ENCODE results near the gene ING4. TPM values are rescaled to one million over a fixed set of nuclear protein-coding genes. Genes with fewer than 3 reads are reported as not detected.
A peak's percentile ranks its signal among the peaks of the same experiment; 100 is the strongest.
"Not testable (repeated sequence)": the region's sequence is repeated elsewhere in the genome, so short reads cannot be mapped to it uniquely, and the experiment has no call there.

Gene ING4
- total RNA-seq = 39.3 TPM

GRCh38 chr12:6662906-6663742 lies at the start of gene ING4:
TSS of gene ING4 (minus strand) at chr12:6663119. CDS start at chr12:6663101, 18 bp downstream.
- peak; percentile 98 for DNase-seq (ENCODE audit: low spot score)

GRCh38 chr12:6708960-6709394 lies 46.1 kb upstream of the ING4 start:
- DNase-seq (ENCODE audit: low spot score) = no peak

GRCh38 chr12:6708351-6708750 lies 45.4 kb upstream of the ING4 start:
- not testable (repeated sequence) for DNase-seq (ENCODE audit: low spot score)

GRCh38 chr12:6703631-6704030 lies 40.7 kb upstream of the ING4 start:
- DNase-seq (ENCODE audit: low spot score) = no peak

DNA sequence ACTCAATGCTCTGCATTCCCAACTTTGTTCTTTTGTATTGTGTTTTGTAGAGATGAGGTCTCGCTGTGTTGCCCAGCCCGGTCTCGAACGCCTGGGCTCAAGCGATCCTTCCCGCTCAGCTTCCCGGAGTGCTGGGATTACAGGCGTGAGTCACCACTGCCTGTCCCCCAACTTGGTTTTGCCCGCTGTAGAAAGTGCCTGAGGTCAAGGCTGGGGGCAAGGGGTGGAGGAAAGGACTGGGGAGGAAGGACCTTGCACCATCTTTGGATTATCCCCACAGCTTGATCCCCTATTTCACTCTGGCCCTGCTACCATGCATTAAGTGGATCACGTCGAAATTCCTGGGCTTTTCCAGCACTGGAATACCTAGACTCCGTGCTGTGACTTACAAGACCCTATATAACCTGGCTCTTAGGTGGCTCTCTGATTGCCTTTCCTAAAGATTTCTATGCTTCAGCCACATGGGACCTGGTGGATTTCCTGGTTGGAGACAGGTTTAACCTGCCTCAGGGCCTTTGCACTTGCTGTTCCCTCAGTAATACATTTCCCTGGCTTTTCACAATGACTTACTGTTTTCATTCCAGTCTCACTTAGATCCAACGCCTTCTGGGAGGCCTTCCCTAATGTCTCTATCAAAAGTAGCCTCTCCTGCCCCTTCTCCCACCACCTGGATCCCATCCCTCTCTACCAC lies 38.3 kb upstream of the ING4 start:
- DNase-seq (ENCODE audit: low spot score) = no peak

GRCh38 chr12:6700646-6701051 lies 37.7 kb upstream of the ING4 start, which contains the start of gene PIANP:
TSS of gene PIANP (minus strand) at chr12:6700815. CDS start at chr12:6698061, 2,754 bp downstream.
- DNase-seq (ENCODE audit: low spot score) = no peak

DNA sequence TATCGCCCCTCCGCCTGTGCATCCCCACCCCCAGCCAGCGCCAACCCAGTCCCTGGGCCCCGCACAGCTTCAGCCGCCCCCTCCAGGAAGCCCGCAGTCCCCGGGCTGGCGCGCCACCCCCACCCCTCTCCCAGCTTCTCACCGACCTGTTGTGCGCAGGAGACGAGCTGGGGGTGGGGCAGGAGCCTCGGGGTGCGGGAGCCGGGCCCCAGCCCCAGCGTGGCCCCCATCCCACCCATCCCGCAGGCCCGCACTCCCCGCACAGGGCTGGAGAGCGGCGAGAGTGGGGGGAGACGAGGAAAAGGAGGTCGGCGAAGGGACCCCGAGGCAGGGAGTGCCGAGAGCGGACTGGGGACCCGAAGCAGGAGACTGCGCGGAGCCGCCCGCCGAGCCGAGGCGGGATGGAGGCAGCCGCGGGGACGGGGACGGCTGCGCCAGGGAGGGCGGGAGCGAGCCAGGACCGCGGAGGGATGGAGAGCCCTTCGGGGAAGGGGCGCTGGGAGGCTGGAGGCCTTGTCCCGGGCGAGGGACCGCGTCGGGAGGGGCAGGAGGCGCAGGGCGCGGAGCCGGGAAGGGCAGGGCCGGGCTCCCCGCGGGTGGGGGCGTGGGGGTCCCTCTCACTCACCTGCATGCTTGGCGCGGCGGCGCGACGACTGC lies 37.2 kb upstream of the ING4 start:
- DNase-seq (ENCODE audit: low spot score) = no peak

GRCh38 chr12:6699259-6699988 lies 36.5 kb upstream of the ING4 start:
- DNase-seq (ENCODE audit: low spot score) = no peak

- DNase-seq (ENCODE audit: low spot score) = no peak
Measured at GRCh38 chr12:6698352-6699046, 35.6 kb upstream of the ING4 start.

DNA sequence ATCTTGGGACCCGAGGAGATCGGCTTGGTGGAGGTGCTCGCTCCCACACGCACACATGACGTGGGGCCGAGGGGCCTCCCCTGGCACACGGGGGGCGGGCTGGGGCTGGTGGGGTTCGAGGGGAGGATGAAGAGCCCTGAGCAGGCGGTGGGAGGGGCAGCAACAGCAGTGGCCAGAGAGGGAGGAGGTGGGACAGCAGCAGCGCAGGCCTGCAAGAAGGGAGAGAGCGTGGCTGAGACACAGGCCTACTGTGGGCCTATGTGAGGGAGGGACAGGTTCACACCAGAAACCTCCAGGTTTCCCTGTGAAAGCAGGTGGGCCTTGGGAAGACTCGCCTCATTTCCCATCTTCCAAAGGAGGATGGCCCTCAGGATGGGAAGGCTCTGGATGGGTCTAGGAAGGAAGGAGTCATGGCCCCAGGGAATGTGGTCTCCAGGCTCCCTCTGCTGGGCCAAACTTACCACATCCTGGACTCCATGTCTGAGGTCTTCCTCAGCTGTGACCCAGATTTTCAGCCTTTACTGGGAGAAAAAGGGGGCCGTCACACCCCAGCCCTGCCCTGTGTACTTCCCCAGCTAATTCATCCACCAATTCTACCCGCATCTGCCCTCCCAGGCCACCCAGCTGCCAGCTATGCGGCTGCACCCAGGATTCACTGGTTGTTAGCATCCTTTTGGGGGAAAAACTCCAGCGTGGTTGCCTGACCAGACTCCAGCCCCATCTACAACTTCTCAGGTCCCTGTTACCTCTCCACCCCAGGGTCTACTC lies 34.8 kb upstream of the ING4 start:
- DNase-seq (ENCODE audit: low spot score) = no peak

DNA sequence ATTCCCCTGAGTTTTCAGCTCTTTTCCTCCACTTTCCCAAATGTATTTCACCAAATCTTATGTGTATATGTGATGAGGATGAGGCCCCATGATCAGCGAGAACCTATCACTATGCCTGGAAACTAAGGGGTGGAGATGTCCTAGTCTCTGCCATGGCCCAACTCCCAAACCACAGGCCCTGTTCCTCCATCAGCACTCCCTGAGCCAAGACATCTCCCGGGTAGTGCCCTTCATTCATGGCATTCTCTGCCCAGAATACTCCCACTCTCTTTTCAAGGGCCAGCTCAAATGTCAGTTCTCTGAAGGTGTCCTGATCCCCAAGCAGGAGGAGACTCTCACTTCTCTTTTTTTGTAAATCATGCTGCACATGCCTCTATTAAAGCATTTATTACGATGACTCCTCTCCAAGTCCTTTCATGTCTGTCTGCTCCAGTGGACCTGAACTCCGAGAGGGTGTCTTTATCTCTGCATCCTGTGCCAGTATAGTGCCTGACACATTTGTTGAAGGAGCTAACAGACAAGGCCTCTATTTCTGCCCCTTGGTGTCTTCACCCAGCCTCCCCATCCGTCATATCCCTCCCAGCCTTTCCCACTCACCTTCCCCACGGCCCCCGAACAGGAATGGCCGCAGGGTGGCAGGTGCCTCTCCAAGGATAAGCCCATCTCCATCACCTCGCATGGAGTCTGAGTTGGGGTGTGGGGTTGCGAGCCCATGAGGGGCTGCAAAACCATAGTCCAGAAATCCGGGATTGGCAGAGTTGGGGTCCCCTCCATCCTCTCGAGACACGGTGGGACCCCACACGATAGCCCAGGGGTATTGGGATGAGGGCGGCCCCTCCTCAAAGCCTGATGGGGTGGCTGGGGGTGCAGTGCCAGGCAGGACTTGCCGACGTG lies 34.0 kb upstream of the ING4 start:
- DNase-seq (ENCODE audit: low spot score) = no peak

DNA sequence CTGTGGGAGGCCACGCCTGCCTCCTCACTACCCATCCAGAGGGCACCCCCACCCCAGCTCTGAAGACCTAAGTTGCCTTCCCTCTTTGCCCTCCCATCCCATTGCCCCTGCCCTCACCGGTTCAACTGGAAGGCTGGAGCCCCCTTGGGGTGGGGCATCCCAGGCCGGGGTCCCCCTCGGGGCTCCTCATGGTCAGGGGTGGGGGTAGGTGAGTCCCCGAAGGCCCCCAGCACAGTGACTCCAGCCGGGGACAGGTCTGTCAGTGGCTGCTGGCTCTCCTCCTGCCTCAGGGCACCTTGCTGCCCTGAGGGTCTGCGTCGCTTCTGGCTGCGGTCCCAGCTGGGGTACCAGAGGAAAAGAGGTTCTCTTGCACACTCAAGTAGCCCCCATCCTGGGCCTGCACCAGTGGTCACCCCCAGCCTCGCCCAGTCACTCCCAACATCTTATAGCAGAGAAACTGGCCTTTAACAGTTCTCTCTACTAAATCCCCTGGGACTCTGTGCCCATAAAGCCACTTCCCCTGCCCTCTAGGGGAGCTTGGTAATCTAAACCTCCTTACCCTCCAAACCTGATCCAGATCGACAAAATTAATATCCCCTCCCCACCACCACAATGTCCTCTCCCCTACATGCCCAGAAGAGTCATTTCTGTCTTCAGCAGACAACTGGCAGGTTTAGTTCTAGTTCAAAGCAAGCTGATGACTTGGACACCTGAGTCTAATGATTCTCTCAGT lies 32.6 kb upstream of the ING4 start:
- no peak for DNase-seq (ENCODE audit: low spot score)

DNA sequence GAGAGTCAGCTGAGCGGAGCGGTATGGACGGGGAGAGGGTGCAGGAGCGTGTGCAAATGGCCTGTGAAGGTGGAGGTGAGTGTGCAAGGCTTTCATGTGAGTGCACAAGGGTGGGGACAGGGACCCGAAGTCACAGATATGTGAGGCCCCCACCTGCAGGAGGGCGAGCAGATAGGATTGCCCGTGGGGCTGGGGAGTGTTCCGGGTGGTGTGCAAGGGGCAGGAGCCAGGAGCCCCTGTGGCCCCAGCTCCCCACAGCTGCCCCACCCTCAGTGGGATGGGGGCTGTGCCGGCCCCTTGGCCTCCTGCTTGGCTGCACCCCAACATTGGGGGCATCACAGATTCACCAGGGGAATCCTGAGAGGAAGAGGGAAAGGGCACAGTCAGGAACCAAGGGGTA lies 31.8 kb upstream of the ING4 start:
- no peak for DNase-seq (ENCODE audit: low spot score)

- no peak for DNase-seq (ENCODE audit: low spot score)
Measured at GRCh38 chr12:6693832-6694355, 31.0 kb upstream of the ING4 start.

GRCh38 chr12:6692888-6693287 lies 30.0 kb upstream of the ING4 start:
- DNase-seq (ENCODE audit: low spot score) = no peak

DNA sequence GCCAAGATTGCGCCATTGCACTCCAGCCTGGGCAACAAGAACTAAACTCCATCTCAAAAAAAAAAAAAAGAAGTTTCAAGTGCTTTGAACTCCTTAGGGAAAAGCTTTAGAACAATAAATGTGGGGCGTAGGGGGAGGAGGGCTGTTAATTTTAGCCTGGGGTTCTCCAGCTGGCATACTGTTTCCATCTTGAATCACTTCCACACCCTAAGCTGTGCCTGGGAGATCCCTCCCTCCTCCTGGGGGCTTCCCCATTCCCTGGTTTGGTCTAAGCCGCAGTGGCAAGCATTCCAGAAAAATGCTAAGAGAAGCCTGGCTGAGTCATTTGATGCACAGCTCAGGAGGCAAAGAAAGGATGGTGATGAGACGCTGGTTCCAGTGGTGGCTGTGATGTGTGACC lies 28.6 kb upstream of the ING4 start:
- no peak for DNase-seq (ENCODE audit: low spot score)

GRCh38 chr12:6688999-6689882 lies 26.3 kb upstream of the ING4 start, which contains the start of gene ZNF384:
TSS of gene ZNF384 (minus strand) at chr12:6689375. CDS start at chr12:6679520, 9,855 bp downstream.
- DNase-seq (ENCODE audit: low spot score) = peak; percentile 98

Measured in ureter (tissue), 1 donor.